ENCODE data around the gene XRN2. TPM values are rescaled to one million over a fixed set of nuclear protein-coding genes. Genes with fewer than 3 reads are reported as not detected.

XRN2 gene
- total and polyA plus RNA-seq, 4 donors: 48.5 to 67.1 (median 56.9) TPM

- Histone ChIP-seq H3K27ac (ENCODE audit: low read depth, low read length) (no peak overlapping the region), H3K27me3 (ENCODE audit: control insufficient read depth, insufficient read depth, low read length) (no peaks in the 10 kb centered on the region), H3K4me1 (ENCODE audit: control insufficient read depth, insufficient read depth, low read length) (no peaks in the 10 kb centered on the region), H3K9me3 (ENCODE audit: control insufficient read depth, insufficient read depth, low read length) (no peaks in the 10 kb centered on the region), H3K36me3 (ENCODE audit: control insufficient read depth, insufficient read depth, low read length) (peaks cover 2% of the 10 kb centered on the region), H3K4me3 (ENCODE audit: low read depth, low read length) (no peak overlapping the region)
- no CpG with 5 or more reads among the region's 3 CpGs for WGBS (ENCODE audit: insufficient coverage)
- DNase-seq (ENCODE audit: low read depth in 4 of 6, low spot score in 6 of 6): no peak
These were observed 38.0 kb downstream of the XRN2 start for GRCh38 chr20:21340991-21341697.

- no peaks in the 10 kb centered on the region for H3K9me3 ChIP-seq (ENCODE audit: control insufficient read depth, insufficient read depth, low read length)
- DNase-seq (ENCODE audit: low read depth in 4 of 6, low spot score in 6 of 6): no peak
- no peaks in the 10 kb centered on the region for H3K27me3 ChIP-seq (ENCODE audit: control insufficient read depth, insufficient read depth, low read length)
- H3K36me3 ChIP-seq (ENCODE audit: control insufficient read depth, insufficient read depth, low read length): peaks cover 4% of the 10 kb centered on the region
- no peak overlapping the region for H3K4me3 ChIP-seq (ENCODE audit: low read depth, low read length)
- no peak overlapping the region for H3K27ac ChIP-seq (ENCODE audit: low read depth, low read length)
- no peaks in the 10 kb centered on the region for H3K4me1 ChIP-seq (ENCODE audit: control insufficient read depth, insufficient read depth, low read length)
- no CpG with 5 or more reads among the region's 4 CpGs for WGBS (ENCODE audit: insufficient coverage)
These were observed 39.7 kb downstream of the XRN2 start for GRCh38 chr20:21342656-21343345.

GRCh38 chr20:21344206-21344900 is 41.2 kb downstream of the XRN2 start:
- H3K36me3 ChIP-seq (ENCODE audit: control insufficient read depth, insufficient read depth, low read length): peaks cover 10% of the 10 kb centered on the region
- peak in 1 of 6 donors; percentile 19 for DNase-seq (ENCODE audit: low read depth in 4 of 6, low spot score in 6 of 6)
- H3K27ac ChIP-seq (ENCODE audit: low read depth, low read length): no peak overlapping the region
- no peak overlapping the region for H3K4me3 ChIP-seq (ENCODE audit: low read depth, low read length)
- H3K27me3 ChIP-seq (ENCODE audit: control insufficient read depth, insufficient read depth, low read length): no peaks in the 10 kb centered on the region
- no peaks in the 10 kb centered on the region for H3K4me1 ChIP-seq (ENCODE audit: control insufficient read depth, insufficient read depth, low read length)
- no CpG with 5 or more reads among the region's 5 CpGs for WGBS (ENCODE audit: insufficient coverage)
- no peaks in the 10 kb centered on the region for H3K9me3 ChIP-seq (ENCODE audit: control insufficient read depth, insufficient read depth, low read length)

- Histone ChIP-seq H3K27me3 (ENCODE audit: control insufficient read depth, insufficient read depth, low read length) (no peaks in the 10 kb centered on the region), H3K9me3 (ENCODE audit: control insufficient read depth, insufficient read depth, low read length) (no peaks in the 10 kb centered on the region), H3K4me3 (ENCODE audit: low read depth, low read length) (no peak overlapping the region), H3K36me3 (ENCODE audit: control insufficient read depth, insufficient read depth, low read length) (peaks cover 12% of the 10 kb centered on the region), H3K27ac (ENCODE audit: low read depth, low read length) (no peak overlapping the region), H3K4me1 (ENCODE audit: control insufficient read depth, insufficient read depth, low read length) (no peaks in the 10 kb centered on the region)
- DNase-seq (ENCODE audit: low read depth in 4 of 6, low spot score in 6 of 6): no peak
- no CpG with 5 or more reads among the region's 1 CpG for WGBS (ENCODE audit: insufficient coverage)
These were observed 41.8 kb downstream of the XRN2 start for GRCh38 chr20:21344961-21345360.

- DNase-seq (ENCODE audit: low read depth in 4 of 6, low spot score in 6 of 6): no peak
- Histone ChIP-seq H3K9me3 (ENCODE audit: control insufficient read depth, insufficient read depth, low read length) (no peaks in the 10 kb centered on the region), H3K36me3 (ENCODE audit: control insufficient read depth, insufficient read depth, low read length) (peaks cover 11% of the 10 kb centered on the region), H3K4me3 (ENCODE audit: low read depth, low read length) (no peak overlapping the region), H3K27me3 (ENCODE audit: control insufficient read depth, insufficient read depth, low read length) (no peaks in the 10 kb centered on the region), H3K4me1 (ENCODE audit: control insufficient read depth, insufficient read depth, low read length) (no peaks in the 10 kb centered on the region), H3K27ac (ENCODE audit: low read depth, low read length) (no peak overlapping the region)
These were observed 49.6 kb downstream of the XRN2 start for GRCh38 chr20:21352703-21353102.

GRCh38 chr20:21353236-21353635 is 50.1 kb downstream of the XRN2 start:
- no peaks in the 10 kb centered on the region for H3K9me3 ChIP-seq (ENCODE audit: control insufficient read depth, insufficient read depth, low read length)
- peaks cover 11% of the 10 kb centered on the region for H3K36me3 ChIP-seq (ENCODE audit: control insufficient read depth, insufficient read depth, low read length)
- no peaks in the 10 kb centered on the region for H3K4me1 ChIP-seq (ENCODE audit: control insufficient read depth, insufficient read depth, low read length)
- no peaks in the 10 kb centered on the region for H3K27me3 ChIP-seq (ENCODE audit: control insufficient read depth, insufficient read depth, low read length)
- H3K27ac ChIP-seq (ENCODE audit: low read depth, low read length): no peak overlapping the region
- no peak for DNase-seq (ENCODE audit: low read depth in 4 of 6, low spot score in 6 of 6)
- no peak overlapping the region for H3K4me3 ChIP-seq (ENCODE audit: low read depth, low read length)
- no CpG with 5 or more reads among the region's 1 CpG for WGBS (ENCODE audit: insufficient coverage)

- peaks cover 7% of the 10 kb centered on the region for H3K36me3 ChIP-seq (ENCODE audit: control insufficient read depth, insufficient read depth, low read length)
- no peaks in the 10 kb centered on the region for H3K27me3 ChIP-seq (ENCODE audit: control insufficient read depth, insufficient read depth, low read length)
- H3K4me3 ChIP-seq (ENCODE audit: low read depth, low read length): no peak overlapping the region
- no peaks in the 10 kb centered on the region for H3K9me3 ChIP-seq (ENCODE audit: control insufficient read depth, insufficient read depth, low read length)
- H3K4me1 ChIP-seq (ENCODE audit: control insufficient read depth, insufficient read depth, low read length): no peaks in the 10 kb centered on the region
- no CpG with 5 or more reads among the region's 1 CpG for WGBS (ENCODE audit: insufficient coverage)
- DNase-seq (ENCODE audit: low read depth in 4 of 6, low spot score in 6 of 6): no peak
- no peak overlapping the region for H3K27ac ChIP-seq (ENCODE audit: low read depth, low read length)
These were observed 52.9 kb downstream of the XRN2 start for GRCh38 chr20:21355981-21356380.

GRCh38 chr20:21356386-21356785 is 53.3 kb downstream of the XRN2 start:
- no peak overlapping the region for H3K27ac ChIP-seq (ENCODE audit: low read depth, low read length)
- no peak for DNase-seq (ENCODE audit: low read depth in 4 of 6, low spot score in 6 of 6)
- no peaks in the 10 kb centered on the region for H3K9me3 ChIP-seq (ENCODE audit: control insufficient read depth, insufficient read depth, low read length)
- no peaks in the 10 kb centered on the region for H3K27me3 ChIP-seq (ENCODE audit: control insufficient read depth, insufficient read depth, low read length)
- H3K4me3 ChIP-seq (ENCODE audit: low read depth, low read length): no peak overlapping the region
- H3K36me3 ChIP-seq (ENCODE audit: control insufficient read depth, insufficient read depth, low read length): peaks cover 7% of the 10 kb centered on the region
- H3K4me1 ChIP-seq (ENCODE audit: control insufficient read depth, insufficient read depth, low read length): no peaks in the 10 kb centered on the region

GRCh38 chr20:21357844-21358243 is 54.7 kb downstream of the XRN2 start:
- no peak overlapping the region for H3K4me3 ChIP-seq (ENCODE audit: low read depth, low read length)
- no peaks in the 10 kb centered on the region for H3K9me3 ChIP-seq (ENCODE audit: control insufficient read depth, insufficient read depth, low read length)
- H3K4me1 ChIP-seq (ENCODE audit: control insufficient read depth, insufficient read depth, low read length): no peaks in the 10 kb centered on the region
- H3K36me3 ChIP-seq (ENCODE audit: control insufficient read depth, insufficient read depth, low read length): peaks cover 4% of the 10 kb centered on the region
- WGBS (ENCODE audit: insufficient coverage): no CpG with 5 or more reads among the region's 1 CpG
- no peak overlapping the region for H3K27ac ChIP-seq (ENCODE audit: low read depth, low read length)
- H3K27me3 ChIP-seq (ENCODE audit: control insufficient read depth, insufficient read depth, low read length): no peaks in the 10 kb centered on the region
- DNase-seq (ENCODE audit: low read depth in 4 of 6, low spot score in 6 of 6): no peak

Data from spinal cord (tissue), 10 donors.